GM12801 (cell line): ENCODE data around the gene CD7.

Experiments used
- TF ChIP-seq, protein P1 (sequence below): IDR thresholded peaks from one replicate; pipeline ENCODE4 v1.5.1; 2011; ENCODE audit warnings: control low read depth; ENCODE audit not compliant: insufficient read length; ENCODE audit errors: extremely low read depth

The CD7 gene

DNA sequence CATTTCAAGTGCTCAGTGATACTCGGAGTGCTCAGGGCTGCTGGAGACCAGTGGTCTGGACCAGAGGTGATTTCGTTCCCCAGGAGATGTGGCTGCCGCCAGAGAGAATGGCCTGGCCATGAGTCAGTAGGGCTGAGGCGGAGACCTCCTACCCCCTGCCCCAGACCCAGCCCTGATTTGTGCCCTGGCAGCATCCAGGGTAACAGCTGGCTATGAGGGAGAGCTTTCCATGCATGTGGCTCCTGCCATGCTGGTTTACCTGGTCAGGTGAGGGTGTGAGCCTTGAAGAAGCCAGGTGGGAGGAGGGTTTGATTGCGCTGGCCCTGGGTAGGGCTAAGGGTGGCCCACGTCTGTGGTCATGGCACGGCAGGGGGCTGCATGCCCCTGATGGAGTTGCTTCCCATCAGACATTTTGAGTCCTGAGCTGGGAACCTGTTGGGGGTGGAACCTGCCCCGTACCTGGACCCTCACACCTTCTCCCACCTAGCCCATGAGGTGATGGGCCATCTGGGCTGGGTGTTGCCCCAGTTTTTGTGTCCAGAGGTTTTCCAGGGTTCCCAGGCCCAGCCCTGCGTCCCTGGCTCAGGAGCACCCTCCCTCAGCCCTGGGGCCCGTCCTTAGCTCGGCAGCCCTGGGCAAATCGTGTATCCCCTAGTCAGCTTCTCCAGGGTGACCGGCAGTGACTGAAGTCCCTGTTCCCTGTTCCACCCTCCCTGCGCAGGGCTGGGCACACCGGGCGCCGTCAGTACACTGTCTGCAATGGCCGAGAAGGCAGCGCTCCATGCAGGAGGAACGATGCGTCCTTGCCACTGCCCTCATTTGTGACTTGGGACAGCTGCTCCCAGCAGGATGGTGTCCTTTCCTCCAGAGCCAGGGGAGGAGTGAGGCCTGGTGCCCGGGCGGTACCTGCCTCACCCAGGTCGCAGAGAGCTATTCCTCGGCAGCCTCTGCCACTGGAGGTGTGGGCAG, 34.9 kb downstream of the CD7 start:
- TF ChIP-seq, protein P1, sequence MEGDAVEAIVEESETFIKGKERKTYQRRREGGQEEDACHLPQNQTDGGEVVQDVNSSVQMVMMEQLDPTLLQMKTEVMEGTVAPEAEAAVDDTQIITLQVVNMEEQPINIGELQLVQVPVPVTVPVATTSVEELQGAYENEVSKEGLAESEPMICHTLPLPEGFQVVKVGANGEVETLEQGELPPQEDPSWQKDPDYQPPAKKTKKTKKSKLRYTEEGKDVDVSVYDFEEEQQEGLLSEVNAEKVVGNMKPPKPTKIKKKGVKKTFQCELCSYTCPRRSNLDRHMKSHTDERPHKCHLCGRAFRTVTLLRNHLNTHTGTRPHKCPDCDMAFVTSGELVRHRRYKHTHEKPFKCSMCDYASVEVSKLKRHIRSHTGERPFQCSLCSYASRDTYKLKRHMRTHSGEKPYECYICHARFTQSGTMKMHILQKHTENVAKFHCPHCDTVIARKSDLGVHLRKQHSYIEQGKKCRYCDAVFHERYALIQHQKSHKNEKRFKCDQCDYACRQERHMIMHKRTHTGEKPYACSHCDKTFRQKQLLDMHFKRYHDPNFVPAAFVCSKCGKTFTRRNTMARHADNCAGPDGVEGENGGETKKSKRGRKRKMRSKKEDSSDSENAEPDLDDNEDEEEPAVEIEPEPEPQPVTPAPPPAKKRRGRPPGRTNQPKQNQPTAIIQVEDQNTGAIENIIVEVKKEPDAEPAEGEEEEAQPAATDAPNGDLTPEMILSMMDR: no peak

DNA sequence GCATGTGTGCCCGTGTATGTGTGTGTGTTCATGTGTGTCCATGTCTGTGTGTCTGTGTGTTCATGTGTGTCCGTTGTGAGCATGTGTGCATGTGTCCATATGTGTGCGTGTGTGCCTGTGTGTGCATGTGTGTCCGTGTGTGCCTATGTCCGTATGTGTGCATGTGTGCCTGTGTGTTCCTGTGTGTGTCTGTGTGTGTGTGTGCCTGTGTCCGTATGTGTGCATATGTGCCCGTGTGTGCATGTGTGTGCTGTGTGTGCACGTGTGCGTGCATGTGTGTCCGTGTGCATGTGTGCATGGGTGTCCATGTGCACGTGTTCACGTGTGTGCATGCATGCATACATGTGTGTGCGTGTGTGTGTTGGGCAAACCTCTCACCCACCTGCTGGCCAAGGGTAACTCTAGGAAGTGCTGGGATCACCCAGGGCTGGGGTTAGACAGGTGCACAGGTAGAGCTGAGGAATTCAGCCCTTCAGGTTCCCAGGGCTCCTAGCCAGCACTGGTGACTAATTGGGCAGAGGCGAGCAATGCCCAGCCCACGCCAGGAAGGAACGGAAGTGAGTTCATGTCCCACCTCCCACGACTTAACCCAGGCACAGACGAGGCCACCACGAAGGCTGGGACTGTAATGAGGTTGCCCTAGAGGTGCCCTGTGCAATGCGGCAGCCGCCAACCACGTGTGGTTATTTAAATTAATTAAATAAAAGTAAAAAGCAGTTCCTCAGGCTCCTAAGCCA, 35.7 kb downstream of the CD7 start:
- TF ChIP-seq, protein P1: no peak

DNA sequence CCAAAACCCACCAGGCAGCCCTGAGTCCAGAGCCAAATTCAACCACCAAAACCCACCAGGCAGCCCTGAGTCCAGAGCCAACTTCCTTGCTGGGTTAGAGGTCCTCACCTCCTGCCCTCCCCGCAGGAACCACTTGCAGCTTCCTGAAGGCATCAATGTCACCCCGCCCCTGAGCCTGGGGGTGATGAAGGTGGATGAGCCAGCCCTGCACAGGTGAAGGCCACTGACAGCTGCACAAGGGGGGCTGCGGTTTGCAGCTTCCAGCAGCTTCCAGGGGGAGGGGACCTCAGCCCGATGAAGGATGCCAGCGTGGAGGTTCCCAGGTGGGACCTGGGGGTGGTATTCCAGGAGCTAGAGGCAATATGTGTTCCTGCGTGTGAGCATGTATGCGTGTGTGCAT, 36.3 kb downstream of the CD7 start:
- TF ChIP-seq, protein P1: no peak

DNA sequence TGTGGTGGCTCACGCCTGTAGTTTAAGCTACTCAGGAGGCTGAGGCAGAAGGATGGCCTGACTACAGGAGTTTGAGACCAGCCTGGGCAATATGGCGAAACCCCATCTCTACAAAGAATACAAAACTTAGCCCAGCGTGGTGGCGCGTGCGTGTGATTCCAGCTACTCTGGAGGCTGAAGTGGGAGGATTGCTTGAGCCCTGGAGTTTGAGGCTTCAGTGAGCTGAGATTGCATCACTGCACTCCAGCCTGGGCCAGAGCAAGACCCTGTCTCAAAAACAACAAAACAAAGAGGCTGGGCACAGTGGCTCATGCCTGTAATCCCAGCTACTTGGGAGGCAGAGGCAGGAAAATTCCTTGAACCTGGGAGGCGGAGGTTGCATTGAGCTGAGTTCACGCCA, 36.9 kb downstream of the CD7 start:
- TF ChIP-seq, protein P1: no peak

GRCh38 chr17:82278786-82279391, 38.5 kb downstream of the CD7 start:
- TF ChIP-seq, protein P1: no peak

- TF ChIP-seq, protein P1: no peak
Measured at GRCh38 chr17:82278308-82278707, 39.1 kb downstream of the CD7 start.

- TF ChIP-seq, protein P1: no peak
Measured at GRCh38 chr17:82277851-82278250, 39.6 kb downstream of the CD7 start.
